ENCODE results near the gene ZNF678. TPM values are rescaled to one million over a fixed set of nuclear protein-coding genes. Genes with fewer than 3 reads are reported as not detected.

Gene ZNF678
- total and polyA plus RNA-seq, 2 donors (not counting 1 experiment from before 2014, with no cell fraction given) = 5.5 to 16.0 TPM

DNA sequence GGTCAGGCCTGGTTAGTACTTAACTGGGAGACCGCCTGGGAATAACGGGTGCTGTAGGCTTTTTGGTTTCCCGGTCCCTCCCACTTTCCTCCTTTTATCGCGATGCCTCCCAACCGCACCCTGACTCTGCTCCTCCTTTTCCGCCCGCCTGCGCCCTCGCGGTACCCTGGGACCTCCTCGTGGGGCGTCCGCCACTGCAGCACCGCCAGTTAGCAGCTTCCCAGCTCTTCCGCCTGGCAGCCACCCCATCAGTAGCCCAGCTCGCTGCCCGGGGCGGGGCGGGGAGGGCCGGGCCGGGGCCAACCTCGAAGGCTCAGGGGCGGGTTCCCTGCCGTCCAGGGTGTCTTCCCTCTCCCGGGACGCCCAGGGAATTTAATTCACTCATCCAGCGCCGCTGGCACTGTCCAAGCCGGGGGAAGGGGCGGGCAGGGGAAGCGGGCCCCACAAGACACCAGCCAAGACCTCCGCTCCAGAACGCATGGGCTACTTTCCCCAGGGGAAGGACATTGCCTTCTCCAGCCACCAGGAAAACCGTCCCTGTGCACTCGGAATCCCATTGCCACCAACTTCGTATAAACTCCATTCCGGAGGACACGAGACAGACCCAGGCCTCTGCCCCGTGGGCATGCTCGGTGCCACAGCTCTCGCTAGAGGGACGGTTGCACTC is 2.0 kb upstream of the ZNF678 start:
- intact Hi-C loops (cut with micrococcal nuclease) = no loop called here

DNA sequence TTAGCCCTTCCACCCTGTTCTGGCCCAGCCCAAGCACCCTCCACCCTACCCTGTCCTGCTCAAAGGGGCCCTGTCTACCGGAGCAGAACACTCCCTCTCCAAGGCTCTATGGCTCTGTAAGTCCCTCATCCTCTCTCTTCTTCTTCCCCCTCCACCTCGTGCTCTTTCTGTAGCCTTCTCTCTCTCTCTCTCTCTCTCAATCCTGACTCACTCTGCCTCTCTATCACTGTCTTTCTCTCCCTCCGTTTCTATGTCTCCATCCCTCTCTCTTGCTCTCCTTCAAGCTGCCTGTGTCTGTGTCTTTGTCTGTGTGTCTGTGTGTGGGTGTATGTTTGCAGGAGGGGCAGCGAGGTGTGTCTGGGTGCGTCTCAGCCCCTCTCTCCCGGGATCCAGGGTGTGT is 1.3 kb upstream of the ZNF678 start:
- no peak for ATAC-seq (ENCODE audit: low read depth)
- DNase-seq = peak; percentile 17
- Histone ChIP-seq H3K4me2 (replicated peaks; ENCODE audit: low read depth, low read length, poor library complexity, severe bottlenecking) (no peak overlapping the region), H3K9ac (ENCODE audit: low read length) (no peak overlapping the region), H3K27me3 (replicated peaks in 1 of 4; ENCODE audit: control extremely low read depth in 1 of 4, control insufficient read depth in 3 of 4, insufficient read depth in 4 of 4, low read length in 3 of 4) (peaks cover 0 to 33% (median 9%) of the 10 kb centered on the region in 4 experiments), H3K4me1 (ENCODE audit: control insufficient read depth in 2 of 2, insufficient read depth in 2 of 2, low read length in 2 of 2) (peaks cover 25 to 34% of the 10 kb centered on the region in 2 donors), H3K4me3 (ENCODE audit: control extremely low read depth in 1 of 5, extremely low read depth in 1 of 5, insufficient read depth in 1 of 5, low read depth in 2 of 5, low read length in 4 of 5) (no peak overlapping the region), H3K79me2 (ENCODE audit: control insufficient read depth, insufficient read depth, low read length) (peaks cover 29% of the 10 kb centered on the region), H2AFZ (ENCODE audit: insufficient read depth, low read depth, low read length, poor library complexity, severe bottlenecking) (no peak overlapping the region), H4K20me1 (ENCODE audit: control insufficient read depth, insufficient read depth, low read length, poor library complexity, severe bottlenecking) (peaks cover 5% of the 10 kb centered on the region), H3K9me3 (ENCODE audit: control extremely low read depth in 1 of 3, control insufficient read depth in 2 of 3, insufficient read depth in 1 of 3, low read length in 2 of 3) (peaks cover 0 to 44% (median 0%) of the 10 kb centered on the region in 3 donors), H3K36me3 (replicated peaks in 1 of 2; ENCODE audit: control extremely low read depth in 1 of 2, control insufficient read depth in 1 of 2, extremely low read depth in 1 of 2, insufficient read depth in 2 of 2, low read length in 1 of 2) (no peaks in the 10 kb centered on the region), H3K27ac (ENCODE audit: low read length in 2 of 2) (no peak overlapping the region)
- Mint-ChIP-seq H3K4me1 (peaks cover 43% of the 10 kb centered on the region), H3K9me3 (ENCODE audit: insufficient read depth) (no peaks in the 10 kb centered on the region), H3K27ac (peak overlapping the region; percentile 42), H3K4me3 (peak overlapping the region; percentile 98), H3K27me3 (peaks cover 16% of the 10 kb centered on the region)
- 80% methylated on average over 5 of the region's 6 CpGs for WGBS (ENCODE audit: insufficient coverage)
- intact Hi-C loops (cut with micrococcal nuclease) = loop anchor here (2.0 kb wide), 3 partner anchors 19 to 227 kb away; partner anchors contain the start of genes JMJD4 and SNAP47
- no peak for TF ChIP-seq EZH2 (IDR thresholded peaks at IDR 0.05; ENCODE audit: borderline replicate concordance, insufficient read depth, low read depth, low read length, poor library complexity, severe bottlenecking)
- TF ChIP-seq, protein P1, sequence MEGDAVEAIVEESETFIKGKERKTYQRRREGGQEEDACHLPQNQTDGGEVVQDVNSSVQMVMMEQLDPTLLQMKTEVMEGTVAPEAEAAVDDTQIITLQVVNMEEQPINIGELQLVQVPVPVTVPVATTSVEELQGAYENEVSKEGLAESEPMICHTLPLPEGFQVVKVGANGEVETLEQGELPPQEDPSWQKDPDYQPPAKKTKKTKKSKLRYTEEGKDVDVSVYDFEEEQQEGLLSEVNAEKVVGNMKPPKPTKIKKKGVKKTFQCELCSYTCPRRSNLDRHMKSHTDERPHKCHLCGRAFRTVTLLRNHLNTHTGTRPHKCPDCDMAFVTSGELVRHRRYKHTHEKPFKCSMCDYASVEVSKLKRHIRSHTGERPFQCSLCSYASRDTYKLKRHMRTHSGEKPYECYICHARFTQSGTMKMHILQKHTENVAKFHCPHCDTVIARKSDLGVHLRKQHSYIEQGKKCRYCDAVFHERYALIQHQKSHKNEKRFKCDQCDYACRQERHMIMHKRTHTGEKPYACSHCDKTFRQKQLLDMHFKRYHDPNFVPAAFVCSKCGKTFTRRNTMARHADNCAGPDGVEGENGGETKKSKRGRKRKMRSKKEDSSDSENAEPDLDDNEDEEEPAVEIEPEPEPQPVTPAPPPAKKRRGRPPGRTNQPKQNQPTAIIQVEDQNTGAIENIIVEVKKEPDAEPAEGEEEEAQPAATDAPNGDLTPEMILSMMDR (IDR thresholded peaks at IDR 0.05) = no peak
- POLR2A ChIA-PET = no interaction called here
- CTCF ChIA-PET = interaction anchor here (3.0 kb wide), 1 partner anchor 20 kb away, joined by 21 read pairs; no protein-coding TSS in a partner anchor

More for the DNA sequence above, 2.0 kb upstream of the ZNF678 start:
- Mint-ChIP-seq H3K9me3 (ENCODE audit: insufficient read depth) (no peaks in the 10 kb centered on the region), H3K27me3 (peaks cover 16% of the 10 kb centered on the region), H3K4me1 (peaks cover 38% of the 10 kb centered on the region), H3K27ac (peak overlapping the region; percentile 20), H3K4me3 (peak overlapping the region; percentile 98)
- TF ChIP-seq EZH2 (IDR thresholded peaks at IDR 0.05; ENCODE audit: borderline replicate concordance, insufficient read depth, low read depth, low read length, poor library complexity, severe bottlenecking) = no peak
- TF ChIP-seq, protein P1 (IDR thresholded peaks at IDR 0.05) = no peak
- CTCF ChIA-PET = interaction anchor here (3.0 kb wide), 1 partner anchor 19 kb away, joined by 21 read pairs; no protein-coding TSS in a partner anchor
- Histone ChIP-seq H3K79me2 (ENCODE audit: control insufficient read depth, insufficient read depth, low read length) (peaks cover 24% of the 10 kb centered on the region), H3K9ac (ENCODE audit: low read length) (no peak overlapping the region), H3K4me3 (ENCODE audit: control extremely low read depth in 1 of 5, extremely low read depth in 1 of 5, insufficient read depth in 1 of 5, low read depth in 2 of 5, low read length in 4 of 5) (no peak overlapping the region), H3K27ac (ENCODE audit: low read length in 2 of 2) (no peak overlapping the region), H3K27me3 (replicated peaks in 1 of 4; ENCODE audit: control extremely low read depth in 1 of 4, control insufficient read depth in 3 of 4, insufficient read depth in 4 of 4, low read length in 3 of 4) (peaks cover 0 to 33% (median 9%) of the 10 kb centered on the region in 4 experiments), H3K9me3 (ENCODE audit: control extremely low read depth in 1 of 3, control insufficient read depth in 2 of 3, insufficient read depth in 1 of 3, low read length in 2 of 3) (peaks cover 0 to 44% (median 0%) of the 10 kb centered on the region in 3 donors), H3K4me1 (ENCODE audit: control insufficient read depth in 2 of 2, insufficient read depth in 2 of 2, low read length in 2 of 2) (peaks cover 25 to 34% of the 10 kb centered on the region in 2 donors), H3K36me3 (replicated peaks in 1 of 2; ENCODE audit: control extremely low read depth in 1 of 2, control insufficient read depth in 1 of 2, extremely low read depth in 1 of 2, insufficient read depth in 2 of 2, low read length in 1 of 2) (no peaks in the 10 kb centered on the region), H4K20me1 (ENCODE audit: control insufficient read depth, insufficient read depth, low read length, poor library complexity, severe bottlenecking) (peaks cover 5% of the 10 kb centered on the region), H3K4me2 (replicated peaks; ENCODE audit: low read depth, low read length, poor library complexity, severe bottlenecking) (peak overlapping the region; percentile 75), H2AFZ (ENCODE audit: insufficient read depth, low read depth, low read length, poor library complexity, severe bottlenecking) (peak overlapping the region; percentile 73)
- POLR2A ChIA-PET = no interaction called here
- DNase-seq (peak; percentile 33), ATAC-seq (ENCODE audit: low read depth) (no peak)
- 67% methylated on average over 43 of the region's 43 CpGs for WGBS (ENCODE audit: insufficient coverage)

All from B cell (primary cell).